ENCODE measurements around the gene PXMP2.

GRCh38 chr12:132661972-132662371 is 25.4 kb upstream of the PXMP2 start:
- TF ChIP-seq CTCF (IDR thresholded peaks at IDR 0.05) (no peak), EZH2 (IDR thresholded peaks at IDR 0.05) (no peak), EZH2phosphoT487 (IDR thresholded peaks at IDR 0.05) (no peak)

Measured in neural progenitor cell (in vitro differentiated cells).